HG03060 (cell line): ENCODE data around the gene ERFL.
"Not testable (repeated sequence)": the region's sequence is repeated elsewhere in the genome, so short reads cannot be mapped to it uniquely, and the experiment has no call there.

Source experiments
- ATAC-seq: cut with Tn5 transposase; IDR thresholded peaks from one replicate; pipeline ENCODE4 v1.9.1; 2021; ENCODE audit warnings: low read depth, moderate number of reproducible peaks; ENCODE audit not compliant: unreplicated experiment

Gene ERFL

DNA sequence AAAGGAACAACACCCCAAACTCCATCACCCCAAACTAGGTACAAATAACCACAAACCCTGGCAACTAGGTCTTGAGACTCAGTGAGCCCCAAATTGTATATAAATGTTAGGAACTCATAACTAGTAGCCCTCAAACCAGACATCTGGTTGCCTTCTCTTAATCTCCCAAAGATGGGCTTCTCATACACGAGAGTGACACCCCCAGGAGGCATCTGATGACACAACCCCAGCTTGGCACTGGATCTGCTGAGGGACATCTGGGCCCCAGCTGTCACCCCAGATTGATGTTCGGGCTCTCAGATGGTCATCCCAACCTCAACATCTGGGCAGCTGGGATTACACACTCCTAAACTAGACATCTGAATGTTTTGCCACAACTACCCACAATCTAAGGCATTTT lies 16.1 kb upstream of the ERFL start:
- ATAC-seq, result no peak

GRCh38 chr19:41941410-41942202 lies 13.4 kb upstream of the ERFL start:
- no peak for ATAC-seq

- ATAC-seq, result no peak
These were observed 12.6 kb upstream of the ERFL start for GRCh38 chr19:41940731-41941409.

GRCh38 chr19:41939861-41940730 lies 11.8 kb upstream of the ERFL start:
- no peak for ATAC-seq

DNA sequence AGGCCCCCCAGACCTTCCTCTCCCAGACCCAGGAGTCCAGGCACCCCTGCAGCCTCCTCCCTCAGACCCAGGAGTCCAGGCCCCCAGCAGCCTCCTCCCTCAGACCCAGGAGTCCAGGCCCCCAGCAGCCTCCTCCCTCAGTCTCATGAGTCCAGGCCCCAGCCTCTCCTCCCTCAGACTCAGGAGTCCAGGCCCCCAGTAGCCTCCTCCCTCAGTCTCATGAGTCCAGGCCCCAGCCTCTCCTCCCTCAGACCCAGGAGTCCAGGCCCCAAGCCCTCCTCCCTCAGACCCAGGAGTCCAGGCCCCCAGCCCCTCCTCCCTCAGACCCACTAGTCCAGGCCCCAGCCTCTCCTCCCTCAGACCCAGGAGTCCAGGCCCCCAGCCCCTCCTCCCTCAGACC lies 11.0 kb upstream of the ERFL start:
- ATAC-seq, result not testable (repeated sequence)

- ATAC-seq, result no peak
These were observed 9.5 kb upstream of the ERFL start for GRCh38 chr19:41937525-41938468.

- ATAC-seq, result no peak
These were observed 8.7 kb upstream of the ERFL start for GRCh38 chr19:41936961-41937360.

DNA sequence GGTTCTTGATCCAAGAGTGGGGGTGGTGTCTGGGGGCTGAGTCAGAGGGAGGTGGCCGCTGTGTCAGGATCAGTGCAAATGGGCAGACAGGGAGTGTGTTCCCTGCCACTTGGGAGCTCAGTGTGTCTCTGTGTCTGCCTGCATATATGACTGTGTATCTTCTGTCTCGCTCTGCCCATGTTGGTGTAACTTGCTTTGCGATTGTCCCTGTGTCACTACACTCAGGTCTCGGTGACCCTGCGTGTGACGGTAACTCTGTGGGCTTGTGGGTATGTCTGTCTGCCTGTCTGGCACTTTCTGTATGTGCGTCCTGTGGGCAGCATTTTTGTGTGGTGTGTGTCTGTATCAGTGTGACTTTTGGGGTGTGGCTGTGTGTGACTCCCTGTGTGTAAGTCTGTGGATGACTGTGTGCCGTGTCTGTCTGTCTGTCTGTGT lies 8.2 kb upstream of the ERFL start:
- ATAC-seq, result no peak

GRCh38 chr19:41935760-41936415 lies 7.6 kb upstream of the ERFL start:
- no peak for ATAC-seq

GRCh38 chr19:41934849-41935374 lies 6.7 kb upstream of the ERFL start:
- ATAC-seq, result no peak

- no peak for ATAC-seq
These were observed 5.6 kb upstream of the ERFL start for GRCh38 chr19:41933693-41934426.

GRCh38 chr19:41932720-41933332 lies 4.6 kb upstream of the ERFL start:
- no peak for ATAC-seq

GRCh38 chr19:41932259-41932719 lies 4.0 kb upstream of the ERFL start:
- no peak for ATAC-seq

- ATAC-seq, result no peak
These were observed 2.8 kb upstream of the ERFL start for GRCh38 chr19:41930926-41931592.

- no peak for ATAC-seq
These were observed 2.1 kb upstream of the ERFL start for GRCh38 chr19:41930322-41930722.

- ATAC-seq, result no peak
These were observed 1.4 kb upstream of the ERFL start for GRCh38 chr19:41929536-41930071.
